B cell (primary cell): Measurements from ENCODE around the gene LRRC4B.

Experiments
- EZH2 ChIP-seq: IDR thresholded peaks from 2 replicates; pipeline ENCODE4 v1.6.1; 2012; ENCODE audit warnings: borderline replicate concordance, low read depth, mild to moderate bottlenecking, moderate library complexity, low read length; ENCODE audit not compliant: insufficient read depth, poor library complexity, severe bottlenecking
- TF ChIP-seq, protein P1 (sequence below): fragments of 200-600 bp; IDR thresholded peaks from one replicate; pipeline ENCODE4 v1.8.0; 2022; ENCODE audit warnings: antibody characterized with exemption, mild to moderate bottlenecking

DNA sequence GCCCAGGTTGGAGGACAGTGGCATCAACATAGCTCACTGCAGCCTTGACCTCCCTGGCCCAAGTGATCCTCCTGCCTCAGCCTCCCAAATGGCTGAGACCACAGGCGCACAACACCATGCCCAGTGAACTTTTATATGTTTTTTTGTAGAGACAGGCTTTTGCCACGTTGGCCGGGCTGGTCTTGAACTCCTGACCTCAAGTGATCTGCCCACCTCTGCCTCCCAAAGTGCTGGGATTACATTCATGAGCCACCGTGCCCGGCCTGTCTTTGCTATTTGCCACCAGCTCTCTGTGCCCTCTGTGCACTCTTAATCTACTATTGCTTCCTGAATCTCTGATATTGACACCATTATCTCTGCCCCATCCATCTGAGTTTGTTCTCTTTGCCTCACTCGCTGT, 34.3 kb upstream of the LRRC4B start:
- TF ChIP-seq, protein P1, sequence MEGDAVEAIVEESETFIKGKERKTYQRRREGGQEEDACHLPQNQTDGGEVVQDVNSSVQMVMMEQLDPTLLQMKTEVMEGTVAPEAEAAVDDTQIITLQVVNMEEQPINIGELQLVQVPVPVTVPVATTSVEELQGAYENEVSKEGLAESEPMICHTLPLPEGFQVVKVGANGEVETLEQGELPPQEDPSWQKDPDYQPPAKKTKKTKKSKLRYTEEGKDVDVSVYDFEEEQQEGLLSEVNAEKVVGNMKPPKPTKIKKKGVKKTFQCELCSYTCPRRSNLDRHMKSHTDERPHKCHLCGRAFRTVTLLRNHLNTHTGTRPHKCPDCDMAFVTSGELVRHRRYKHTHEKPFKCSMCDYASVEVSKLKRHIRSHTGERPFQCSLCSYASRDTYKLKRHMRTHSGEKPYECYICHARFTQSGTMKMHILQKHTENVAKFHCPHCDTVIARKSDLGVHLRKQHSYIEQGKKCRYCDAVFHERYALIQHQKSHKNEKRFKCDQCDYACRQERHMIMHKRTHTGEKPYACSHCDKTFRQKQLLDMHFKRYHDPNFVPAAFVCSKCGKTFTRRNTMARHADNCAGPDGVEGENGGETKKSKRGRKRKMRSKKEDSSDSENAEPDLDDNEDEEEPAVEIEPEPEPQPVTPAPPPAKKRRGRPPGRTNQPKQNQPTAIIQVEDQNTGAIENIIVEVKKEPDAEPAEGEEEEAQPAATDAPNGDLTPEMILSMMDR, result no peak
- no peak for TF ChIP-seq EZH2
